ENCODE results near the gene ARHGAP22. TPM values are rescaled to one million over a fixed set of nuclear protein-coding genes. Genes with fewer than 3 reads are reported as not detected.

ARHGAP22 gene
- total and polyA plus RNA-seq, 8 donors: 2.2 to 10.4 (median 2.8) TPM

DNA sequence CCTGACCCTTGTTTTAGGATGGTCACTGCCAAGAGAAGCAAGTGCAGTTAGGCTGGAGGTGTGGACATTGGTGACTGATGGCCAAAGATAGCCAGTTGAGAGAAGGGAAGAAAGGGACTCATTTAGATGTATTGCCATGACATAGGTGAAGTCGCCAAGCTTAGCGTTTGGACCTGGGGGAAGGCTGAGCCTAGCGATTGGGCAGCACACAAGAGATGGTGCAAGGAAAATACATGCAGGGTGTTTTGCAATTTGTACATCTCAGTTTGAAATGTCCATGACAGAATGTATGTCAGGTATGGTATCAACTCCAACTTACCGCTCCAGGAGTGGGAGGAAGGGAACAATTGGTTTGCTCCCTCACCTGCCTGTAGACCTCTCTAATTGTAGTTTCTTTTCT, 164.1 kb downstream of the ARHGAP22 start:
- H3K9me3 ChIP-seq: no peaks in the 10 kb centered on the region
- peaks cover 0 to 10% of the 10 kb centered on the region in 2 donors for H3K36me3 ChIP-seq
- intact Hi-C loops (cut with DNase I): no loop called here
- no peak for ATAC-seq
- DNase-seq: no peak
- H3K27me3 ChIP-seq: no peaks in the 10 kb centered on the region
- no peak for TF ChIP-seq CTCF (IDR thresholded peaks at IDR 0.05)
- no peaks in the 10 kb centered on the region for H3K4me1 ChIP-seq
- H3K4me3 ChIP-seq: no peak overlapping the region
- no peak overlapping the region for H3K27ac ChIP-seq

DNA sequence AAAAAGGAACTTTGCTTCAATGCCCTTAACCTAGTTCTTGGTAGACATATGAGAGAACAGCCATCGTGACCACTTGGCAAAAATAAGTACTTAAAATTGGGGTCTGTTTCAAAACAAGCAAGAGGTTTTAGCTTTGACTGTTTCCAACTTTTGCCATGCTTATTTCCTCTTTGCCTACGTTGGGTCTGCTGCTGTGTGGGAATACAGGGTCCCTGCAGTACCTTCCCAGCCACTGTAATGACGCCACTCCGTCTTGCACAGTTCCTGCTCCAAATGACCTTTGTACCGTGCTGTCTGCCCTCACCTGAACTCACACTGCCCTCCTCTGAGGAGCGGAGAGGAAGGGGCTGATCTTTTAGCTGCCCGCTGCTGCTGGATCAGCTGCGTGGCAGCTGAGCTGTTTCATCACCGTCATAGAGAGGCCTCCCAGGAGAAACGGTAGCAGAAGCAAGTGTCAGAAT, 165.3 kb downstream of the ARHGAP22 start:
- H3K4me3 ChIP-seq: no peak overlapping the region
- H3K4me1 ChIP-seq: no peaks in the 10 kb centered on the region
- no peaks in the 10 kb centered on the region for H3K27me3 ChIP-seq
- DNase-seq: peak in 1 of 4 donors; percentile 32
- H3K27ac ChIP-seq: no peak overlapping the region
- no peak for TF ChIP-seq CTCF (IDR thresholded peaks at IDR 0.05)
- peak; percentile 61 for ATAC-seq
- intact Hi-C loops (cut with DNase I): no loop called here
- no peaks in the 10 kb centered on the region for H3K9me3 ChIP-seq
- H3K36me3 ChIP-seq: peaks cover 0 to 22% of the 10 kb centered on the region in 2 donors

DNA sequence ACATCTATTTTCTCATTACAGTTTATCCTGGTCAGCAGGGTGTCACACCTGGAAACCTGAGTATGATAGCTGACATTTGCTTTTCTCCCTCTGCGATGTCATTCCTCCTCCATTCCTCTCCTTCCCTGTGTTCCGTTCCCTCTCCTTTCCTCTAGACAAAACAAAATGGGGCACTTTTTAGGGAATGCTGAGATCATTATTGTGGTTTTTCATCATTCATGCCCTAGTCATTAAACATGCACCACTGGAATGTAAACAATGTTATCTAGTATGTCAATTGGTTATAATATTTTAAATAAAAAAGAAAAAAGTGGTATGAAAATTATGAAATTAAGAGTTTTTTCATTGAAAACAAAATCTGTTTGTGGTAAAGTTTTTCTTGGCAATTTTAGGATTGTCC, 165.8 kb downstream of the ARHGAP22 start:
- TF ChIP-seq CTCF (IDR thresholded peaks at IDR 0.05): no peak
- intact Hi-C loops (cut with DNase I): no loop called here
- Histone ChIP-seq H3K9me3 (no peaks in the 10 kb centered on the region), H3K4me3 (no peak overlapping the region), H3K27ac (no peak overlapping the region), H3K4me1 (no peaks in the 10 kb centered on the region), H3K27me3 (no peaks in the 10 kb centered on the region), H3K36me3 (peaks cover 0 to 22% of the 10 kb centered on the region in 2 donors)
- DNase-seq: no peak
- ATAC-seq: no peak

- Histone ChIP-seq H3K27ac (no peak overlapping the region), H3K4me1 (no peaks in the 10 kb centered on the region), H3K9me3 (no peaks in the 10 kb centered on the region), H3K4me3 (no peak overlapping the region), H3K36me3 (peaks cover 0 to 22% of the 10 kb centered on the region in 2 donors), H3K27me3 (no peaks in the 10 kb centered on the region)
- ATAC-seq (no peak), DNase-seq (no peak)
- intact Hi-C loops (cut with DNase I): no loop called here
- no peak for TF ChIP-seq CTCF (IDR thresholded peaks at IDR 0.05)
Observed at GRCh38 chr10:48437546-48437945, 167.3 kb downstream of the ARHGAP22 start.

DNA sequence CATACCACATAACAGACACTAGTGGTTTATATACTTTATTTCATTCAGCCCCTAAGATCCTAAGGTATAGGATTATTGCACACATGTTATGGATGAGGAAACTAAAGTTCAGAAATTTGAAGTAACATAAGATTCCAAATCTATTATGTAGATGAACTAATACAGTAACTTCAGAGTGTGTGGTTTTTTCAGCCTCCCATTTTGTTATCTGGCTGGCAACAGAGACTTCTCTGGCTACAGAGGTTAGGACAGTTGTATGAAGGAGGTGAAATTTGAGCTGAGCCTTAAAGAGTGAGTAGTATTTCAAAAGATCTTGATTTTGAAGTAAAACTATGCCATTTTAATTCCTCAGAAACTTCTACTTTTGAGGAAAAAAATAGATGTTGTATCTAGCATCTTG, 173.0 kb downstream of the ARHGAP22 start:
- peaks cover 0 to 20% of the 10 kb centered on the region in 2 donors for H3K36me3 ChIP-seq
- H3K4me3 ChIP-seq: no peak overlapping the region
- intact Hi-C loops (cut with DNase I): no loop called here
- TF ChIP-seq CTCF (IDR thresholded peaks at IDR 0.05): no peak
- no peaks in the 10 kb centered on the region for H3K9me3 ChIP-seq
- H3K27ac ChIP-seq: no peak overlapping the region
- no peaks in the 10 kb centered on the region for H3K27me3 ChIP-seq
- DNase-seq (no peak), ATAC-seq (no peak)
- no peaks in the 10 kb centered on the region for H3K4me1 ChIP-seq
